NOMO-1 treated with dmso at 0.1 percent for 144 hours (cell line): Measurements from ENCODE around the gene AKNA.
A peak's percentile ranks its signal among the peaks of the same experiment; 100 is the strongest.

ENCODE experiments used
- DNase-seq: peaks from one replicate; lab custom pipeline; 2025; ENCODE audit not compliant: unreplicated experiment; lab: John Stamatoyannopoulos, UW

AKNA gene

GRCh38 chr9:114376586-114377445 lies 11.0 kb downstream of the AKNA start:
- DNase-seq: no peak

GRCh38 chr9:114375386-114376175 lies 12.2 kb downstream of the AKNA start:
- no peak for DNase-seq

GRCh38 chr9:114374936-114375335 lies 12.8 kb downstream of the AKNA start:
- no peak for DNase-seq

DNA sequence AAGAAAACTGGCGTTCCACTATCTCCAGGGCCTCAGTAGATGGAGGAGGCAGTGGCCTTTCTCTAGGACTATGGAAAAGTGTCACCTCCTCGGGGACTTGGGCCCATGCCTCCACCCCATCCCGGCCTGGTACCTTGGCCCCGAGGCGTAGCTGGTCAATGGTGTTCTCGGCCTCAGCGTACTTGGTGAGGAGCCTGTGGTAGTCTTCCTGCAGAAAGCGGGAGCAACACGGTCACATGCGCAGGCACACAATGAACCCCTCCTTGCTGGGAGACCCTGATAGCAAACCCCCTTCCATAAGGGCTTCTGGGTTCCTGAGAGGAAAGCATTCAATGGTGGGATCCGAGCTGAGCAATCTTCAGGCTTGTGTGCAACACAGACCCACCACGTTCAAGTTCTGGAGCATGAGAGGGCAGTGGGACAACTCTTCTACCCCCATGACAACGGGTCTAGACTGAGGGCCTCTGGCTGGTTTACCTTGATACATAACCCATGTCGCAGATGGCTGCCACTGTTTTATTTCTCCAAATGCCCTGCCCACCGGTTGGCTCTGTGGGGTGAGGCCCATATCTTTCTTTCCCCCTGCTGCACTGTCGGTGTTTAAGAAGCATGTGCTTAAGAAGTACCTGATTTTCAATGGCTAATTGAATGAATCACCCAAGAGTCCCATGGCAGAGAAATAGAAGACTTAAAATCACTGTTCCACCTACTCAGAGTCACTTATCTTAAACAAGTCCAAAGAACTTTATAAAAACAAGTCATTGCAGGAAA lies 13.6 kb downstream of the AKNA start:
- no peak for DNase-seq

- DNase-seq: peak; percentile 94
Observed at GRCh38 chr9:114372921-114373448, 14.8 kb downstream of the AKNA start.

GRCh38 chr9:114371973-114372917 lies 15.5 kb downstream of the AKNA start:
- peak; percentile 30 for DNase-seq

DNA sequence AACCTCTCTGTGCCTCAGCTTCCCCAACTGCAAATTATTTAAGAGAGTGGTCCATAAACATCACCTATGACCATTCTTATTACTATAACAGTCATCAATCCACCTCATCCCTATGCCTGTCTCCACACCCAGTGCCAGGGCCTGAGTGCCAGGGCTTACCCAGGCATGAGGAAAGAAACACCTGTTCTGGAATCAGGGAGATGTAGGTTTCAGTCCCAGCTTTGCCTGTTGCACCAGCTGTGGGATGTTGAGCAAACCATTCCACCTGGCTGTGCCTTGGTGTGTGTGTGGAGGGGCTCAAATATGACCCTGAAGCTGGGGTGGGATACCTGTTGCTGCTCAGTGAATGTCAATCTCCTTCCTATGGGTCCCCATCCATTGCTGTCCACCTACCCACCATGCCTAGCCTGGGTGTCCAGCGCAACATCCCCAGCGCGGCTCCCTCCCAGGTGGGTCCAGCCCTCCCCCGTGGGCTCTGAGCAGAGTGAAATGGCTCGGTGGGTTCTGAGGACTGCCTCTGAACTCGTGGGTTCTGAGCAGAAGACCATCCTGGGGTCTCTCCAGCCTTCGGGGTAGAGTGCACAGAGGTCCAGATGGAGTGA lies 16.3 kb downstream of the AKNA start:
- DNase-seq: no peak

- DNase-seq: no peak
Observed at GRCh38 chr9:114370968-114371320, 16.8 kb downstream of the AKNA start.

- no peak for DNase-seq
Observed at GRCh38 chr9:114370251-114370967, 17.4 kb downstream of the AKNA start.

GRCh38 chr9:114369216-114370130 lies 18.3 kb downstream of the AKNA start:
- no peak for DNase-seq

GRCh38 chr9:114367772-114368569 lies 19.8 kb downstream of the AKNA start:
- DNase-seq: no peak

- DNase-seq: no peak
Observed at GRCh38 chr9:114367366-114367765, 20.4 kb downstream of the AKNA start.

DNA sequence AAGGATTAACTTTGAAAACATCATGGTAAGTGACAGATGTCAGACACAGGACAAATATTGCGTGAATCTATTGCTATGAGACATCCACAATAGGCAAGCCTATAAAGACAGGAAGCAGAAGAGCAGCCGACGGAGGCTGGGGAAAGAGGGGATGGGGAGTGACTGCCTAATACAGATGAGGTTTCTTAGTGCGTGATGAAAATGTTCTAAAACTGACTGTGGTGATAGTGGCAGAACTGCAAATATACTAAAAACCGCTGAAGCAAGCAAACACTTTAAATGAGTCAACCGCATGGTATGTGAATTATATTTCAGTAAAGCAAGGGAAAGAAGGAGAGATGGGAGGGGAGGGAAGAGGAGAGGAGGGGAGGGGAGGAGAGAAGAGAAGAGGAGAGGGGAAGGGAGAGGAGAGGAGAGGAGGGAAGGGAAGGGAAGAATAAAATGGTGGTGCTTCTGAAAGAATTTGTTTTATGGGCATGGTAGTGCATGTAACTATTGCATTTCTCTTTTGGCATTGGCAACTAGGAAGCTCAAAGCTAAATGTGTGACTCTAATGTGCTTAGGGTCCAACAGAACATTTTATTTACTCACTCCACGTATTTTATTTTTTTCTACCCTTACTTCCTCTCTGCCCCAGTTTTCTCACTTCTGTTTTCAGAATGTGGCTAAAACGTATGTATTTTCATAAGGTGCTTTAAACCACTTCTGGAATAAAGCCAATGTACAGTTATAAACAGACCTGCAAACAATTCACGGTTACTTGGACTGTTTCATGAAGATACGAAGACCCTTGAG lies 21.3 kb downstream of the AKNA start:
- DNase-seq: peak; percentile 33

DNA sequence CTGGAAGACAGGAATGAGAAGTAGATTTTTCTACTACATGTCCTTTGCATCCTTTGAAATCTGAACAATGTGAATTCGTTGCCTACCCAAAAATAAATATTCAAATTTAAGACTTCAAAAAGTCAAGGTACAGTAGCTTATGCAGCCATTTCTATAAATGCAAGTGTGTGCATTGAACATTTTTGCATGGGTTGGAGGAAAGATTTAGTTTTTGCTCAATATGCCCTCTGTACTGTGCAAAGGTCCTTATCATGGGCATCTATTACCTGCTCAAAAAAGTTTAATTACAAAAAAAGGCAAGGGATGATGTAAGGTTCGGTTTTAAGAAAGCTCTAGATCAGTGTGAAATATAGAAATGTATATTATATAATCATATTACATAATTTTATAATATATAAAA lies 22.6 kb downstream of the AKNA start:
- DNase-seq: no peak

DNA sequence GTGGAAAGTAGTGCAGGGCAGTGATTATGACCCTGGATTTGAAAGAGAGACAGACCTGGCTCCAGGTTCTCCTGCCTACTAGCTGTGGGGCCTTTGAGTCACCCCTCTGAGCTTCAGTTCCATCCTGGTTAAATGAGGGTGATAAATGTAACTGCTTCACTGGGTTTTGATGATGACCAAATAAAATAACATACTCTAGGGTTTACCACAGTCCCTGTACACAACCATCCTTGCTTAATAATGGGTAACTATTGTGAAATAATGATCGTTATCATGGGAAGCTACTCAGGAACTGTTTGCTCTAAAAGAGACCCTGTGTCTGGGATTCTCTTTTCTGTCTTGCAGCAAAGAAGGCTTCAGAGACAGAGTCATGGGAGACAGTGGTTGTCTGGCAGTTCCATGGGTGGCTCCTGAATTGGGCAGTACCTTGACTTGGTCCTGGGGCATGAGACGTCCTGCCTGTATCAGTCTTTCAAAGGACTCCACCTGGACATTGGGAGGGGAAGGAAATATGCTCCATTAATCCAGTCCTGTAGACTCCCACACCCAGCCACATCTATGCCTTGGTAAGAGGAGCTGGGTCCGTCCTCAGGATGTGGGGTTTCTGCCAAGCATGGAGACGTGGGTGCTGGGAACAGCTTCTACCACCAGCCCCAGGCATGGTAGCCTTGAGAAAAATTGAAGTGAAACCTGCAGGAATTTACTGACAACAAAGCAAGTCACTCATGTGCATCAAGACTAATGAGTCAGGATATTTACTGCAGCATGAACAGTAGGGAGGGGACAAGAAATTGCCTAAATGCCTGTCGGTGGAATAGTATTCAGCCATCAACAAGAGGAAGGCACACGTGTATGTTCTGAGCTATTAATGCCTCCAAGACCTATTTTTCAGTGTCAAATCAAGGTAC lies 23.4 kb downstream of the AKNA start:
- DNase-seq: peak; percentile 54
